GM19438 (cell line): ENCODE results near the gene CASP1.
A peak's percentile ranks its signal among the peaks of the same experiment; 100 is the strongest.

ENCODE experiments used
- ATAC-seq: cut with Tn5 transposase; IDR thresholded peaks from one replicate; pipeline ENCODE4 v1.9.1; 2021; ENCODE audit warnings: low read depth; ENCODE audit not compliant: unreplicated experiment

Gene CASP1

DNA sequence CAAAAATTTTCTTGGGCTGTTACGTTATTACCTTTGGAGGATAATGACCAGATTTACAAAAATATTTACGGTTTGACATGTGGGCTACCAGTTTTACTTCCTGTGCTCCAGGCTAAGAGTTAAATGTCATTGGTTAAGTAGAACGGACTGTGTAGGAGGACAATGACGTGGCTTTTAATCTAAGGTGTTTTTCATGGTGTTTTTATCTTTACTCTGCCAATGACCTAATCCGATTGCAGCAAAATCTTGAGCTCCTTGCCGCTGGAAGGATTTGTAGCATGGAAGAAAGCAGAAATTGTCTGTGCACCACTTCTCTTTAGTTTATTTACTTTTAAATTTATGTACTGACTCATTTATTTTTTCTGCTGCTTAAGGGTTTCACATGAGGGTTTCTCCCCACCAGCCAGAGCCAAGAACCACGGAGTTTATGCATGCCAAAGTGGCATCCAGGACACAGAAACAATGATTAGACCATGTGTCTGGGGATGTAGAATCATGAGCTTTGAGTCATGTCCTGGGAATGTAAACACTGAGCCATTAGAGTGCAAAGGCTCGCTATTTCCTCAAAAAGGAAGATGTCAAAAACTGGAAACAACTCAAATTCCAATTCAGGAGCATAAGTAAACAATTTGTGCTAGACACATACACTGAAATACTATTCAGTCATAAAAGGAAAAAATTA, 12.1 kb upstream of the CASP1 start:
- ATAC-seq, result no peak

- ATAC-seq, result no peak
Measured at GRCh38 chr11:105045676-105046296, 10.8 kb upstream of the CASP1 start.

GRCh38 chr11:105044557-105045524, 9.9 kb upstream of the CASP1 start, which contains the start of gene CARD16:
Gene CARD16 (minus strand): TSS chr11:105045335. CDS start chr11:105045297, 38 bp downstream.
- peak; percentile 100 for ATAC-seq

- ATAC-seq, result no peak
Measured at GRCh38 chr11:105042178-105042577, 7.2 kb upstream of the CASP1 start.

GRCh38 chr11:105040703-105041102, 5.8 kb upstream of the CASP1 start:
- no peak for ATAC-seq

DNA sequence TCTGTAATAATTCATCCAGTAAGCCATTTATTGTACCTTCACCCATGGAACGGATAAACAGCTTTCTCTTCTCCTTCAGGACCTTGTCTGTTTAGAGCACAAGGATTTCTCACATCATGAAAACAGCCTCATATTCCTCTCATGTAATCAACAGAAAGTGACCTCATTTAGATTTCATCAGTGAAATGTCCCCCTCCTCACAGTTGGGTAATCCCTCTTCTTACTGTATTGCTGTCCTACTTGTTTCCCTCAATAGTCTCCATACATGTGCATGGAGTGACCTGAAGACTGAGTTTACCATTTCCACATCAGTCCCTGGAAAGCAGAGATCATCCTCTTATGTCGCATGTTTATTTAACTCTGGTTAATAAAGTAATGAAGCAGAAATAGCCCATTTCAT, 556 bp downstream of the CASP1 start:
- ATAC-seq, result peak; percentile 24

DNA sequence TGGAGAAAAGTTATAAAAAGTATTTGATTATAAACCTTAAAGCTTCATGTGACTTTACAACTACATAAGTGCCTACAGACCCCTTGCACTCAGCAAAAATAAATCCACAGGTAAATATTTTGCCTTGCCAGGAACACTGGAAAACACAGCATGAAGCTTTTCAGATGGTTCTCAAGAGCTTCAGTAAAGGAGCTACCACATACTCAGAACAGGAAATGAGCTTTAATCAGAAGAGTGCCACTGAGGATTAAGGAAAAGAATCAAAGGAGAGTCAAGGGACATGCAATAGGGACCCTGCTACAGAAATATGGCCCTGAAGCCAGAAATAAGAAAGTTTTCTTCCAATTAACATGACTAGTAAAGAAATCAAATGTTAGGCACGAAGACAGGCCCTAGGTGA, 1.2 kb downstream of the CASP1 start:
- no peak for ATAC-seq

- ATAC-seq, result no peak
Measured at GRCh38 chr11:105033343-105033742, 1.6 kb downstream of the CASP1 start.

GRCh38 chr11:105032495-105032894, 2.4 kb downstream of the CASP1 start:
- ATAC-seq, result no peak

DNA sequence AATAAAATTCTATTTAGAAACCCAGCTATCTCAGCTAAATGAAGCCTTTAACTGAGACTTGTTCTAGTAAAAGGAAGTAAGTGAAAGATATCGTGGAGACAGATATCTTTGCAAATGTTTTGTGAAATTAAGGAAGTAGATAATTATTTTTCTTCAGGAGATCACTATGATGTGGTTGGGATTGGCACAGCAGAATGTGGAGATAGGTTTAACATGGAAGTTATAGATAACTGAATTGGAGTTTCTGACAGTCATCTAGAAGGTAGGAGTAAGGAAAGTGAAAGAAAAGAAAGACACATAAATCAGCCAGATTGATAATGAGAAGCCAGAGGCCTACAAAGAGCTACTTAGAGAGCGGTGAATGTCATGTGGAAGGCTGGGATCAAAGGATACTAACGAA, 7.3 kb downstream of the CASP1 start:
- ATAC-seq, result no peak

DNA sequence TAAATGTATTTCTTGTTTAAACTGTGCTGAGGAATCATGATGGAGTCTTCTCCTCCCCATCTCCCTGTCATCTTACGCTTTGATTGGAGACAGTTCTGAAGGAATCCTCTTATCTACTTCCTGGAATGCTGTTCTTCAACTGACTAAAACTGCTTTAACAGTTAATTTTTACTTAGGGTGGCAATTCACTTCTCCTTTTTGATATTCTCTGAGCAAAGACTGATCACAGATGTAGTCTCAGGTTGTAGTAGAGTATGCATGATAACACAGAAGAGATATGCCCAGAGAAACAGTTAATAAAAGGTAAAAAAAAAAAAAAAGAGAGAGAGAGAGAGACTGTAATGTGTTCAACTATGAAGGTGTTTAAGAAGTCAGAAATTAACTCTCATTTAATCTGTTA, 10.6 kb downstream of the CASP1 start:
- no peak for ATAC-seq

- peak; percentile 44 for ATAC-seq
Measured at GRCh38 chr11:105023003-105023402, 11.9 kb downstream of the CASP1 start, which contains the start of gene CASP5. Gene CASP5 (minus strand): TSS chr11:105023168. CDS start chr11:105023136, 32 bp downstream.

GRCh38 chr11:105022527-105022926, 12.4 kb downstream of the CASP1 start:
- no peak for ATAC-seq

GRCh38 chr11:105007463-105007862, 27.5 kb downstream of the CASP1 start:
- ATAC-seq, result no peak

GRCh38 chr11:105005451-105005845, 29.5 kb downstream of the CASP1 start:
- ATAC-seq, result no peak

DNA sequence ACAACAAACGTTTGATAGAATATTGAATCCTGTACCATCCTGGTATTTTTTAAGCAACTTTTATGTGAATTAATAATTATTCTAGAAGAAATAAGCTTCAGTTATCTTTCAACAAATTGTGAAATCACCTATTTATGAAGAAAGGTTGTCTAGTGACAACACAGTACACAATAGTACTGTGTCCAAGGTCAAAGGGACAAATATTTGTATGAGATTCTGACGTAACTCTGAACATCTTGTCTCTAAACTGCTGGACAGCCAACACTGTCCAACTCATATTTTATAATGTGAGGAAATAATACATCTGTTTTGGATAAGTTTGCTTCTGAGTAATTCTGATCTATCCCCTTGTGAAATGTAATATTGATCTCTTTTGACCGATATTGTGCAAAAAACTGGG, 30.9 kb downstream of the CASP1 start:
- ATAC-seq, result no peak

DNA sequence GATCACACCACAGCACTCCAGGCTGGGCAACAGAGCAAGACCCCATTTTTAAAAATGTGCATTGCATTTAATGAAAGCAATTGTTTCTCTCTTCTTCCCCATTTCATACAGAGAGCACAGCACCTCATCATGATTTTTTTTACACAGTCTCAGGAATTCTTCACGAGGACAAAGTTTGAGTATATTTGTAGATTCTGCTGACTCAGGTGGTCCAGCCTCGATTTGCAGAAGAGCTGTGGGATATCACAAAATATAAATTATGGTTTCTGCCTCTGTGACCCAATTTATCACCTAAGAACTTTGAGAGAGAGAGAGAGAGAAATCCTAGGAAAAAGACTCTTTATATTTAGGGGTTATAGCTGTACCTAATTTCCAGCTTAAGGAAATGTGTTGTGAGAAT, 31.8 kb downstream of the CASP1 start:
- no peak for ATAC-seq

DNA sequence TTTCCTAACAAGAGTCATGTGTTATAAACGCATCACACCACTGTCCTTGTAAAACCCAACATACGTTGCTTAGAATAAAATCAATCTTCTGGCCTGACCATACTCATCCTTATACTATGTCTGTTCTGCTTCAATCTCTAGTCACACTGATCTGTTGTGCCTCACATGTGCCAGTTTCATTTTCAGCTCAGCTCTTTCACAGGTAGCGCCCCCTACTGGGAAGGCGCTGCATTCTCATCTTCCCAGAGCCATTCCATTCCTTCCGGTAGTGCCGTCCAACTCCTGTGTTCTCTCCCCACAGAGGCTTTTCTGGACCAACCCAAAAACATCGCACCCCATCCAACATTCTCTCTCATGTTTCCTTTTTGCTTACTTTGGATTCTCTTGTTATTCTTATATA, 34.1 kb downstream of the CASP1 start:
- peak; percentile 81 for ATAC-seq

DNA sequence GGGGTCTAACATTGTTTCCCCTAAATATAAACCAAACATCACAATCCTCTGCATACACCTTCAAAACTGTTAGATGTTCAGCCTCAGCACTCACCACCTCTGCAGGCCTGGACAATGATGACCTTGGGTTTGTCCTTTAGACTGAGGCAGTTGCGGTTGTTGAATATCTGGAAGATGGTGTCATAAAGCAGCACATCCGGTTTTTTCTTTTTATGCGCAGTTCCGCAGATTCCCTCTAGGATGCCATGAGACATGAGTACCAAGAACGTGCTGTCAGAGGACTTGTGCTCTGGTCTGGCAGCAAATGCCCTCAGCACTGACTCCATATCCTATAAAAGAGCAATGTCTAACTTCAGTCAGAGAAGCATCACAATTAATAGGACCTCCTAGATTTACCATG, 34.8 kb downstream of the CASP1 start:
- ATAC-seq, result no peak

GRCh38 chr11:104999721-105000120, 35.2 kb downstream of the CASP1 start:
- no peak for ATAC-seq

DNA sequence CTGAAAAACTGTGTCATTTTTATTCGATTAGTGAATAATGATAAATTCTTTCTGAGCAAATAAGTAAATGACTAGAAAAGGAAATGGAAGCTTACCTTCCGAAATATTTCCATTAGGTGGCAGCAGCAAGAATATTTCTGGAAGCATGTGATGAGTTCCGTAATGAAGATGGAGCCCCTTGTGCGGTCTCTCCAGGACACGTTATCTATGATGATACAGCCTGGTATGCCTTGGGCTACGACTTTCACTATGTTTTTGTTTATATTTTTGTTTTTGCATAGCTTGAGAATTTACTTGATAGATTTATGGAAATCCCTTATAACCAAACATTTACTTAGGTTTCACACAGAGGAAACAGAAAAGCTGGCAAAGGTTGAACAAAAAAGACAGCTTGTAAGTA, 37.7 kb downstream of the CASP1 start:
- no peak for ATAC-seq
